Upper lobe of left lung (tissue), 6 donors: Measurements from ENCODE around the gene PLK5. TPM values are rescaled to one million over a fixed set of nuclear protein-coding genes. Genes with fewer than 3 reads are reported as not detected.
"Not testable (repeated sequence)": the region's sequence is repeated elsewhere in the genome, so short reads cannot be mapped to it uniquely, and the experiment has no call there.

ENCODE experiments used
- ATAC-seq, 2 donors: fragments of 200-7000 bp; cut with Tn5 transposase; one replicate each; pipeline ENCODE4 v1.9.1; 2022; ENCODE audit warnings: mild to moderate bottlenecking in 2 of 2, moderate library complexity in 2 of 2; ENCODE audit not compliant: low FRiP score in 2 of 2
- DNase-seq, 2 donors: peaks; one replicate each; pipeline ENCODE4 v3.0.0-alpha.2; 2019 to 2020
- H3K27ac ChIP-seq, 4 donors: fragments of 200-600 bp; sonication (generic); one replicate each; pipeline ENCODE4 v1.5.1; 2016 to 2019
- H3K27me3 ChIP-seq, 4 donors: fragments of 200-600 bp; sonication (generic); one replicate each; pipeline ENCODE4 v1.5.1; 2017 to 2019
- H3K36me3 ChIP-seq, 4 donors: fragments of 200-600 bp; sonication (generic); one replicate each; pipeline ENCODE4 v1.5.1; 2016 to 2019
- H3K4me1 ChIP-seq, 4 donors: fragments of 200-600 bp; sonication (generic); one replicate each; pipeline ENCODE4 v1.5.1; 2018 to 2019
- H3K4me3 ChIP-seq, 4 donors: fragments of 200-600 bp; sonication (generic); one replicate each; pipeline ENCODE4 v1.5.1; 2017 to 2019; ENCODE audit warnings: mild to moderate bottlenecking in 2 of 4, moderate library complexity in 1 of 4
- H3K9me3 ChIP-seq, 4 donors: fragments of 200-600 bp; sonication (generic); one replicate each; pipeline ENCODE4 v1.5.1; 2018 to 2019
- CTCF ChIP-seq, 6 experiments: fragments of 450-650 bp in 4 of 6; fragments of 200-600 bp in 2 of 6; sonication (generic) in 2 of 6; IDR thresholded peaks; one replicate each; pipeline ENCODE4 v1.5.1; 2016 to 2019; ENCODE audit warnings: antibody characterized with exemption in 6 of 6
- EP300 ChIP-seq, 4 donors: sonication (generic); formaldehyde crosslinking; IDR thresholded peaks; one replicate each; pipeline ENCODE4 v1.5.1; 2017; ENCODE audit warnings: antibody characterized with exemption in 4 of 4, control low read depth in 2 of 4
- POLR2A ChIP-seq, 4 donors: fragments of 450-650 bp; IDR thresholded peaks; one replicate each; pipeline ENCODE4 v1.5.1; 2016 to 2017; ENCODE audit warnings: antibody characterized with exemption in 4 of 4, mild to moderate bottlenecking in 2 of 4
- POLR2AphosphoS5 ChIP-seq, 2 donors: sonication (generic); formaldehyde crosslinking; IDR thresholded peaks; one replicate each; pipeline ENCODE4 v1.5.1; 2017; ENCODE audit warnings: antibody characterized with exemption in 2 of 2
- WGBS, 2 donors: methylation state at CpG; one replicate each; pipeline ENCODE4 v1.1.5; 2017 to 2018; 5-methylcytosine and 5-hydroxymethylcytosine counted together
- total RNA-seq, 6 donors: library from RNA; depleted of rRNA in 4 of 6; stranded (reverse); fragments of >200 nt in 4 of 6; gene quantifications; one replicate each; pipeline versions ENCODE4 v1.1.0 to v1.2.1, GENCODE V29; 2016 to 2021
- donor health status: DM: no; HTN: no; CAD: no; lungs with moderate emphysema.
- donor health status: DM: no; HTN: yes; CAD: no; lungs with severe emphysema.

The PLK5 gene
- total RNA-seq, 6 donors from 2014 or later, result not detected

- Histone ChIP-seq H3K27me3 (peaks cover 0 to 3% (median 0%) of the 10 kb centered on the region in 4 donors), H3K9me3 (no peaks in the 10 kb centered on the region), H3K36me3 (no peaks in the 10 kb centered on the region), H3K27ac (no peak overlapping the region), H3K4me3 (no peak overlapping the region), H3K4me1 (peaks cover 6 to 18% (median 8%) of the 10 kb centered on the region in 4 donors)
- DNase-seq, result peak; percentile 34 to 83
- TF ChIP-seq POLR2A (IDR thresholded peaks at IDR 0.05), result no peak
- no peak for TF ChIP-seq EP300 (IDR thresholded peaks at IDR 0.05)
- no peak for TF ChIP-seq POLR2AphosphoS5 (IDR thresholded peaks at IDR 0.05)
- no peak for TF ChIP-seq CTCF (IDR thresholded peaks at IDR 0.05)
- WGBS, 2 donors, result 70 to 72% methylated on average over 39 to 40 of the region's 40 CpGs
- peak in 1 of 2 donors; percentile 53 for ATAC-seq
Observed at GRCh38 chr19:1495799-1496713, 27.8 kb upstream of the PLK5 start.

- 62 to 75% methylated on average over 19 to 34 of the region's 39 CpGs for WGBS, 2 donors
- TF ChIP-seq POLR2AphosphoS5 (IDR thresholded peaks at IDR 0.05) (no peak), POLR2A (IDR thresholded peaks at IDR 0.05) (no peak), CTCF (IDR thresholded peaks at IDR 0.05) (no peak), EP300 (IDR thresholded peaks at IDR 0.05) (no peak)
- DNase-seq (peak in 1 of 2 donors; percentile 68), ATAC-seq (peak in 1 of 2 donors; percentile 23)
- Histone ChIP-seq H3K4me3 (no peak overlapping the region), H3K36me3 (no peaks in the 10 kb centered on the region), H3K27me3 (peaks cover 0 to 3% (median 0%) of the 10 kb centered on the region in 4 donors), H3K4me1 (peaks cover 0 to 9% (median 0%) of the 10 kb centered on the region in 4 donors), H3K27ac (no peak overlapping the region), H3K9me3 (no peaks in the 10 kb centered on the region)
Observed at GRCh38 chr19:1496714-1497577, 26.9 kb upstream of the PLK5 start.

GRCh38 chr19:1497578-1498235 is 26.2 kb upstream of the PLK5 start:
- no peak for DNase-seq
- no peaks in the 10 kb centered on the region for H3K9me3 ChIP-seq
- ATAC-seq, result no peak
- 75 to 82% methylated on average over 8 to 24 of the region's 25 CpGs for WGBS, 2 donors
- no peaks in the 10 kb centered on the region for H3K36me3 ChIP-seq
- H3K4me1 ChIP-seq, result peaks cover 0 to 9% (median 0%) of the 10 kb centered on the region in 4 donors
- TF ChIP-seq EP300 (IDR thresholded peaks at IDR 0.05) (no peak), CTCF (IDR thresholded peaks at IDR 0.05) (no peak), POLR2AphosphoS5 (IDR thresholded peaks at IDR 0.05) (no peak), POLR2A (IDR thresholded peaks at IDR 0.05) (no peak)
- H3K4me3 ChIP-seq, result no peak overlapping the region
- H3K27me3 ChIP-seq, result peaks cover 0 to 4% (median 0%) of the 10 kb centered on the region in 4 donors
- H3K27ac ChIP-seq, result no peak overlapping the region

- H3K36me3 ChIP-seq, ATAC-seq, H3K27ac ChIP-seq, H3K9me3 ChIP-seq, H3K4me3 ChIP-seq: not testable (repeated sequence)
- Histone ChIP-seq H3K27me3 (peaks cover 0 to 18% (median 6%) of the 10 kb centered on the region in 4 donors), H3K4me1 (peaks cover 3 to 19% (median 7%) of the 10 kb centered on the region in 4 donors)
- peak in 1 of 2 donors; percentile 70 for DNase-seq
- 95% methylated on average over 7 of the region's 34 CpGs; no CpG with 5 or more reads in 1 of the 2 donors for WGBS, 2 donors
Observed at GRCh38 chr19:1499231-1499630, 24.6 kb upstream of the PLK5 start.
